Measurements from ENCODE around the gene PAIP2. TPM values are rescaled to one million over a fixed set of nuclear protein-coding genes. Genes with fewer than 3 reads are reported as not detected.

Gene PAIP2
- total RNA-seq, 6 experiments from 2014 or later: 34.5 to 55.8 (median 41.4) TPM

GRCh38 chr5:139394123-139394653 lies 52.5 kb downstream of the PAIP2 start:
- H3K27ac ChIP-seq: peak overlapping the region; percentile 10 to 57 (median 48)
- H3K9me3 ChIP-seq: no peaks in the 10 kb centered on the region
- TF ChIP-seq POLR2A (IDR thresholded peaks at IDR 0.05) (no peak), CTCF (IDR thresholded peaks at IDR 0.05) (peak; percentile 19 to 44 (median 36))
- peaks cover 0 to 21% (median 4%) of the 10 kb centered on the region in 4 donors for H3K4me1 ChIP-seq
- H3K27me3 ChIP-seq: peaks cover 0 to 19% of the 10 kb centered on the region in 2 donors
- peak overlapping the region; percentile 33 to 40 (median 39) for H3K4me3 ChIP-seq
- intact Hi-C loops (cut with DNase I): no loop called here
- ATAC-seq (peak; percentile 4 to 51 (median 32)), DNase-seq (no peak)
- H3K36me3 ChIP-seq: no peaks in the 10 kb centered on the region
- WGBS (ENCODE audit: insufficient coverage, low coverage, low lambda C conversion rate, missing lambda C conversion rate): no CpG with 5 or more reads among the region's 62 CpGs

GRCh38 chr5:139394654-139395566 lies 53.3 kb downstream of the PAIP2 start, which contains the start of gene PROB1:
TSS of gene PROB1 (minus strand) at chr5:139395104. CDS start at chr5:139395081, 23 bp downstream.
- Histone ChIP-seq H3K36me3 (no peaks in the 10 kb centered on the region), H3K27ac (peak within 1 kb of the TSS; percentile 10 to 57 (median 48)), H3K4me3 (peak within 1 kb of the TSS; percentile 33 to 40 (median 39)), H3K4me1 (peaks cover 0 to 21% (median 4%) of the 10 kb centered on the region in 4 donors), H3K27me3 (peaks cover 0 to 19% of the 10 kb centered on the region in 2 donors), H3K9me3 (no peaks in the 10 kb centered on the region)
- 45% methylated on average over 14 of the region's 76 CpGs for WGBS (ENCODE audit: insufficient coverage, low coverage, low lambda C conversion rate, missing lambda C conversion rate)
- DNase-seq (peak in 1 of 3 donors; percentile 48), ATAC-seq (peak; percentile 35 to 61 (median 41))
- TF ChIP-seq CTCF (IDR thresholded peaks at IDR 0.05) (no peak), POLR2A (IDR thresholded peaks at IDR 0.05) (peak; percentile 15)
- intact Hi-C loops (cut with DNase I): no loop called here

GRCh38 chr5:139395844-139396640 lies 54.4 kb downstream of the PAIP2 start:
- H3K27me3 ChIP-seq: peaks cover 0 to 19% of the 10 kb centered on the region in 2 donors
- ATAC-seq (no peak), DNase-seq (no peak)
- H3K4me1 ChIP-seq: peaks cover 0 to 21% (median 4%) of the 10 kb centered on the region in 4 donors
- H3K4me3 ChIP-seq: no peak overlapping the region
- 79% methylated on average over 4 of the region's 8 CpGs for WGBS (ENCODE audit: insufficient coverage, low coverage, low lambda C conversion rate, missing lambda C conversion rate)
- H3K9me3 ChIP-seq: no peaks in the 10 kb centered on the region
- no peaks in the 10 kb centered on the region for H3K36me3 ChIP-seq
- intact Hi-C loops (cut with DNase I): no loop called here
- no peak for TF ChIP-seq CTCF (IDR thresholded peaks at IDR 0.05)
- TF ChIP-seq POLR2A (IDR thresholded peaks at IDR 0.05): no peak
- H3K27ac ChIP-seq: no peak overlapping the region

GRCh38 chr5:139396691-139397090 lies 55.0 kb downstream of the PAIP2 start:
- no peaks in the 10 kb centered on the region for H3K9me3 ChIP-seq
- no peak overlapping the region for H3K4me3 ChIP-seq
- TF ChIP-seq POLR2A (IDR thresholded peaks at IDR 0.05) (no peak), CTCF (IDR thresholded peaks at IDR 0.05) (no peak)
- H3K36me3 ChIP-seq: no peaks in the 10 kb centered on the region
- H3K27me3 ChIP-seq: peaks cover 0 to 19% of the 10 kb centered on the region in 2 donors
- peak in 1 of 3 donors; percentile 40 for DNase-seq
- intact Hi-C loops (cut with DNase I): no loop called here
- H3K27ac ChIP-seq: no peak overlapping the region
- peaks cover 0 to 21% (median 4%) of the 10 kb centered on the region in 4 donors for H3K4me1 ChIP-seq
- ATAC-seq: no peak
- no CpG with 5 or more reads among the region's 8 CpGs for WGBS (ENCODE audit: insufficient coverage, low coverage, low lambda C conversion rate, missing lambda C conversion rate)
